Fibroblast of gingiva (primary cell): Measurements from ENCODE around the gene ZDHHC21.

Experiments used
- DNase-seq: peaks from one replicate; pipeline ENCODE4 v3.0.0-alpha.2; 2011; ENCODE audit warnings: low read depth

Gene ZDHHC21

GRCh38 chr9:14693251-14693861, at the start of gene ZDHHC21:
TSS of gene ZDHHC21 (minus strand) at chr9:14693432. CDS start at chr9:14674340, 19,092 bp downstream.
- DNase-seq = peak; percentile 60

- no peak for DNase-seq
Observed at GRCh38 chr9:14741369-14741768, 48.1 kb upstream of the ZDHHC21 start.

- DNase-seq = no peak
Observed at GRCh38 chr9:14733133-14733532, 39.9 kb upstream of the ZDHHC21 start.

GRCh38 chr9:14731294-14731981, 38.2 kb upstream of the ZDHHC21 start:
- DNase-seq = no peak

- DNase-seq = peak; percentile 40
Observed at GRCh38 chr9:14730461-14730898, 37.2 kb upstream of the ZDHHC21 start.

- DNase-seq = no peak
Observed at GRCh38 chr9:14723301-14723700, 30.1 kb upstream of the ZDHHC21 start.

- DNase-seq = no peak
Observed at GRCh38 chr9:14722391-14723035, 29.3 kb upstream of the ZDHHC21 start, which contains the start of gene CER1. TSS of gene CER1 (minus strand) at chr9:14722733. CDS start at chr9:14722672, 61 bp downstream.

- no peak for DNase-seq
Observed at GRCh38 chr9:14719231-14719923, 26.1 kb upstream of the ZDHHC21 start.

- DNase-seq = no peak
Observed at GRCh38 chr9:14715102-14715501, 21.9 kb upstream of the ZDHHC21 start.

- DNase-seq = no peak
Observed at GRCh38 chr9:14713187-14713767, 20.0 kb upstream of the ZDHHC21 start.

GRCh38 chr9:14710804-14711203, 17.6 kb upstream of the ZDHHC21 start:
- DNase-seq = no peak

GRCh38 chr9:14706530-14707140, 13.4 kb upstream of the ZDHHC21 start:
- DNase-seq = no peak

GRCh38 chr9:14705079-14705478, 11.8 kb upstream of the ZDHHC21 start:
- DNase-seq = no peak

- no peak for DNase-seq
Observed at GRCh38 chr9:14704281-14704680, 11.0 kb upstream of the ZDHHC21 start.

- no peak for DNase-seq
Observed at GRCh38 chr9:14702200-14702720, 9.0 kb upstream of the ZDHHC21 start.

- no peak for DNase-seq
Observed at GRCh38 chr9:14692470-14693250, 572 bp downstream of the ZDHHC21 start.

GRCh38 chr9:14690948-14691730, 2.1 kb downstream of the ZDHHC21 start:
- no peak for DNase-seq

GRCh38 chr9:14687042-14687719, 6.1 kb downstream of the ZDHHC21 start:
- peak; percentile 73 for DNase-seq

GRCh38 chr9:14686168-14686567, 7.1 kb downstream of the ZDHHC21 start:
- no peak for DNase-seq
